Lung microvascular endothelial cell (primary cell): Measurements from ENCODE around the gene ACTL6B. TPM values are rescaled to one million over a fixed set of nuclear protein-coding genes. Genes with fewer than 3 reads are reported as not detected.
A peak's percentile ranks its signal among the peaks of the same experiment; 100 is the strongest.

Source experiments
- DNase-seq, 2 donors: peaks; one replicate each; pipeline versions ENCODE4 v3.0.0 to v3.0.0-alpha.2; 2010; ENCODE audit warnings: low read depth in 2 of 2
- total RNA-seq: library from RNA; depleted of rRNA; stranded (reverse); fragments of >200 nt; gene quantifications from 2 replicates; pipeline ENCODE4 v1.2.1, GENCODE V29; 2014

The ACTL6B gene
- total RNA-seq, 1 donor from 2014 or later, result not detected

DNA sequence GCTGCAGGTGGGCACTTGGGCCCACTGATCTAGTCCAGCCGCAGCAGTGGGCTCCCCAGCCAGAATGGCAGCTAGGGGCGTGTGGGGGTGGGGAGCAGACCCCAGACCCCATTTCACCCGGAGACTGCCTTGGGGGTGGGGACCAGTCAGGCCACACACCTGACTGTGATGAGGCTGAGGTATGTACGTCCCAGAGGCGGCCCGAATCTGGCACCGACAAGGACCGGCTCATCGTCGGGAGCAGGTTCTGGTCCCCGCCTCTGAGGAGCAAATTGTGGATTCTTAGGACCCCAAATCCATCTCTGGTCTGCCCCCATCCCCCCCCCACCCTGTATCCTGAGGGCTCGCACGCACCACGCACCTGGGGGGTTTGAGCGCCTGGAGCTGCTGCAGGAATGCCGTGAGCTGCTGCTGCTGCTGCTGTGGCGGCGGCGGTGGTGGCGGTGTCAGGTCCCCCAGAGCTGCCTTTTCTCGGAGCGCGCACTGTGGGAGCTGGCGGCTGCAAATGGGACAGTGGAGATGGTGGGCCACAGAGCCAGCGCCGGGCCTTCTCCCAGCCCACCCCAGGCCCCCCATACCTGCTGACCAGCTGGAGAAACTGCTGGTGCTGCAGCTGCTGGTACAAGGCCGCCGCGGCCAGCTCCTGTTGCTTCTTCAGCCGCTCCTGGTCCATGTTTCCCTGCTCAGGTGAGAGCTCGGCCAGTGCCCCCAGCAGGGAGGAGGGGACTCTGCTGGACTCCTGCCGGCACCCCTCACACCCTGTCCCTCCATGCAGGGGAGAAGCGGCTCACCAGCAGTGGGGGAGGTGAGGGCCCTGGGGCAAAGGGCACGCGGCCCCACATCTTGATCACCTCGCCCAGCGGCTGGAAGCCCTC, 27.6 kb upstream of the ACTL6B start:
- no peak for DNase-seq

DNA sequence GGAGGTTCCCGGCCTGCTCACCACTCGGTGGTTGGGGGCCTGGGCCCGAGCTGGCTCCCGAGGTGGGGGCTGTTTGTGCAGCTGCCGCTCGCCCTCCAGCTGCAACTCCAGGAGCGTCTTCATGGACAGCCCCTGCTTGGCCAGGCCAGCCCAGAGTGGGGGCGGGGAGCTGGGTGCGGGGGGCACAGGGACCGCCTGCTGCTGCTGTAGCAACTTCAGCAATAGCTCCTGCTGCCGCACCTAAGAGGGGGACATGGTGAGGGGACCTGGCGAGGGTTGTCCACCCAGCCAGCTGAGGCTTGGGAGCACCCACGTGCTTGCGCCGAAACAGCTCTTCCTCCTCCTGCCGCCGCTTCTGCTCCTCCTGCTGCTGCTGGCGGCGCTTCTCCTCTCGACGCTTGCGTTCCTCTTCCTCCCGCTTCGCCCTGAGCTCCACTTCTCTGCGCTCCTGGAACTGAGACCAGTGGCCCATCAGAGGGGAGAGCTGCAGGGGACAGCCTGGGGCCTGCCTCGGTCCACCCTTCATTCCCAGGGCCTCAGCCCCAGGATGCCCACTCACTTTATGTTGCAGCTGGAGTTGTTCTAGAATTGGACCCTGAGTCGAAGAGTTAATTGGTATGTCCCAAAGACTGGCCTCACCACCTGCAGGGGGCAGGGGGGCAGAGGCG, 26.9 kb upstream of the ACTL6B start:
- DNase-seq, result no peak

- peak in 1 of 2 donors; percentile 22 for DNase-seq
Measured at GRCh38 chr7:100682228-100682741, 26.0 kb upstream of the ACTL6B start.

DNA sequence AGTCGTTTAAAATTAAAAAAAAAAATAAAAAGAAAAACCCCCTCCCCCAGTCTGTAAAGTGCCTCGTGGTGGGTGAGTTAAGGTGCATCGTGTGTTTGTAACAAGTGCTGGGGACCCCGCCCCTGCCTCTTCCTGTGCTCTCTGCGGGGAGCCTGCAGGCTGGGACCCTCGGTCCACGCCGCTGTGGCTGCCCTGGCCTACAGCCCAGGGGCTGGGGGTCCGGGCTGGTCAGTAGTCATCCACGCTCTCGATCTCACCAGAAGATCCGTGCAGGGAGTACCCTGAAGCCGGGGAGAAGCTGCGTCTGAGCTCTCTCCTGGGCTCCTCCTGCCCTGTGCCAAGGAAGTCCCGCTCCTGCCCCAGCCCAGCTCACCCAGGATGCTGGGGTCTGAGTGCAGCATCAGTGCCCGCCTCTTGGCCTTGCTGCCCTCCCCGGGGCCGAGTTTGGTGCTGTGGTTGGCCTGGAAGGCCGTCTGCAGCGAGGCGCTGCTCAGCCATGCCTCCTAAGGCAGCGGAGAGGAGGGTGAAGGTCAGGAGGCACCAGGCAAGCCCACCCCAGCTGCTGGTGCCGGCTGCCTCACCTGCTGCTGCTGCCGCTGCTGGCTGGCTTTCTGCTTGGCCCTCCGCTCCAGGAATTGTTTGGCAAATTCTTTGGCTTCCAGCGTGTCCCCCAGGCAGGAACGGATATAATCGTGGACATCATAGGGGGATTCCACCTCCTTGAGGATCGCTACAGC, 25.4 kb upstream of the ACTL6B start:
- no peak for DNase-seq

DNA sequence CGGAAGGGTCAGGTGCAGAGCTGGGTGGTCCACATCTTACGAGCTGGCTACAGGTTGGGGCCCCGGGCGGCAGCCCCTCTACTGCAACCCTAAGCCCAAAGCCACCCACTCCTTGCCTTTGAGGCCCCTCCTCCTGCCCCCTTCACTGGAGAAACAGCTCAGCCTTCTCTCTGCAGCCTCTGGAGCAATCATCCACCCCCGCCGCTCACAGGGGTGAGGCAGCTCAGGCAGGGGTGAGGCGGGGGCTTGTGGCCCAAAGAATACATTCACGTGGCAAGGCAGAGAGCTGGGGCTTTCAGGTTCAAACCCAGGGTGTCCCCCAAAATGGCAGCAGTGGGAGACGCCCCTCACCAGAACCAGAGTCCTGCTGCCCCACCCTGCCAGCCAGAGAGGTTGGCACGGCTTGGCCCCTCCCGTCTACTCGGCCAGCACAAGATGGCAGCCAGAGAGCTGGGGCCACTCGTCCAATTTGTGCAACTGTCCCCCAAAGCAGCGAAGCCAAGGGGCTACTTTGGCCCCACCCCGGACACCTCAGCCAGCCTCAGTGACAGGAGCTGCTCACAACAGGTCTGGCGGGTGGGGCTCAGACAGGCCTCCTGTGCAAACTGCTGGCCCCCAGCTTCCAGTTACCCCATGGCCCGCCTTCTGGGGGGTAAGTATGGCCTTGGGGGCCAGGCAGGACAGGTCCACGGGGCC, 24.5 kb upstream of the ACTL6B start:
- DNase-seq, result no peak

DNA sequence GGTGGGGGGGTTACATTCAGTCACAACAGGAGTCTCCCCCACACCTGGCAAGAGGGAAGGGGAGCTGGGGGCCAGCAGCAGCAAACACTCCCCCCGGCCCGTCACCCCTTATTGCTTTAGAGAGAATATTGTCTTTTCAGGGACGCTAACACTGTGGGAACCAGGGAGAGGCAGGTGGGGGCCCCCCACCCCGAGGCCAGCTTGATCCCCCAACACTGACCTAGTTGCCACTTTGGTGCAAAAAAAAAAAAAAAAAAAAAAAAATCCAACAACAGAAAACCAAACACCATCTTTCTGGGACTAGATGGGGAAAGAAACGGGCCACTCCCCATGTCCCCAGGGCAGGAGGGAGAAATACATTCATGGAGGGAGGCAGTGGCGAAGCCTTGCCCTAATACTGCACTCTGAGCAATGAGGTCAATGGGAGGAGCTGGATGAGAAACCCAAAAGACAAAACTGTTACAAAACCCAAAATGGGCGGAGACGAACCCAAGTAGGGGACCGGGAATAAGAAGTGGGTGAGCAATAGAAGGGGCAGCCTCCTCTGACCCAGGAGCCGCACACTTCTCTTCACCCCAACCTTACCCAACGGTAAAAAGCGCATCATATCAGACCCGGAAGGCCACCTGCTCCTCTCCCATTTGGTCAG, 23.8 kb upstream of the ACTL6B start:
- no peak for DNase-seq

DNA sequence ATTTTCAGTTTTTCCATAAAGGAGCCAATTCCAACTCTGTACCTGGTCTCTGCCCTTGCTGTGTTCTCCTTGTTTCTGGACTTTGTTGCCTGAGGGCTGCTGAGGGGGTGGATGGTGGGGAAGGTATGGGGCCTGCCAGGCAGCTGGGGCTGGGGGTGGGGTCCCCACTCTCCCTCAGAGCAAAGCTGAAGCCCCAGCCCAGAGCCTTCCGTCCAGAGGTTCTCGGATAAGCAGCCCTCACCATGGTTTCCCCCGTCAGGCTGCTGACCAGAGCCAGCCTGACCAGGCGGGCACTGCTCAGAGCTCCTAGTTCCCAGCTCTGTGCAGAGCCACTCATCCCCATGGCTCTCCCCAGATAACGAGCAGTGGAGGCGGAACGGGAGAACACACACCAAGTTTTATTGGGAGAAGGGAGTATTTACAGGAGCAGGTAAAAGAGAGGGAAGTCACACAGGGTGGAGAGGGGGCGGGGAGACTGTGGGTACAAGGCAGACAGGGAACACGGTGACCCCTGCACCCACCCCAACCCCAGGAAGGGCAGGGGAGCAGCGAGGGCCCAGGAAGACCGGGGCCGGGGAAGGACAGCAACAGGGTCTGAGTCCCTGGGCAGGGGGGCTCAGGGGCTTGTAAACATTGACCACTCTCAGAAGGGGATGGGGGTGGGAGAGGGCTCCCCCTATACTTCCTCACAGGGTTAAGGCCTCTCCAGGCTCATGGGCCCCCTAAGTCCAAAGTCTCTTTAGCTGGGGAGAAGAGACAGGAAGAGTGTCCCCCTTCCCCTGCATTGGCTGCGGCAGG, 23.1 kb upstream of the ACTL6B start:
- no peak for DNase-seq

GRCh38 chr7:100678291-100678984, 22.2 kb upstream of the ACTL6B start:
- DNase-seq, result no peak

DNA sequence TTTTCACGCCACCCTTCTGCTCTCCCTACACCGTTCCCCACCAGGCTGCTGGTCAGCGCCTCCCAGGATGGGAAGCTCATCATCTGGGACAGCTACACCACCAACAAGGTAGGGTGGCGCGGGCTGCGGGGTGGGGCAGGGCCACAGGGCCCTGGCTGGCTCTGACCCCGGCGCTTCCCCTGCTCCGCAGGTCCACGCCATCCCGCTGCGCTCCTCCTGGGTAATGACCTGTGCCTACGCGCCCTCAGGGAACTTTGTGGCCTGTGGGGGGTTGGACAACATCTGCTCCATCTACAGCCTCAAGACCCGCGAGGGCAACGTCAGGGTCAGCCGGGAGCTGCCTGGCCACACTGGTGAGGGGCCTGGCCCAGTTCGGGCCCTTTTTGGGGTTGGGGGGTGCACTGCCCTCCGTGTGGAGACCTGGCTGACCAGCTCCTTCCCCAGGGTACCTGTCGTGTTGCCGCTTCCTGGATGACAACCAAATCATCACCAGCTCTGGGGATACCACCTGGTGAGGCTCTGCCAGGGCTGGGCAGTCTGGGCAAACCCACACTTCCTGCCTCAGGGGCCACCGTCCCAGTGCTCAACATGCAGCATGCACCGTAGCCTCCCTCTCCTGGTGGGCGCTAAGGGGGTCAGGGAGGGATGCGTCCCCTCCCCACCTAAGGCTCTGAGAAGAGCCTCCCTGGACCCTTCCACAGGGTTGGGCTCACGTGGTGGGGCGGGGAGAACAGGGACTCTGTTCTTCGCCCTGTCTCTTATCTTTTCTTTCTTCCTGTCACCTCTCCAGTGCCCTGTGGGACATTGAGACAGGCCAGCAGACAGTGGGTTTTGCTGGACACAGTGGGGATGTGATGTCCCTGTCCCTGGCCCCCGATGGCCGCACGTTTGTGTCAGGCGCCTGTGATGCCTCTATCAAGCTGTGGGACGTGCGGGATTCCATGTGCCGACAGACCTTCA, 21.3 kb upstream of the ACTL6B start:
- no peak for DNase-seq

DNA sequence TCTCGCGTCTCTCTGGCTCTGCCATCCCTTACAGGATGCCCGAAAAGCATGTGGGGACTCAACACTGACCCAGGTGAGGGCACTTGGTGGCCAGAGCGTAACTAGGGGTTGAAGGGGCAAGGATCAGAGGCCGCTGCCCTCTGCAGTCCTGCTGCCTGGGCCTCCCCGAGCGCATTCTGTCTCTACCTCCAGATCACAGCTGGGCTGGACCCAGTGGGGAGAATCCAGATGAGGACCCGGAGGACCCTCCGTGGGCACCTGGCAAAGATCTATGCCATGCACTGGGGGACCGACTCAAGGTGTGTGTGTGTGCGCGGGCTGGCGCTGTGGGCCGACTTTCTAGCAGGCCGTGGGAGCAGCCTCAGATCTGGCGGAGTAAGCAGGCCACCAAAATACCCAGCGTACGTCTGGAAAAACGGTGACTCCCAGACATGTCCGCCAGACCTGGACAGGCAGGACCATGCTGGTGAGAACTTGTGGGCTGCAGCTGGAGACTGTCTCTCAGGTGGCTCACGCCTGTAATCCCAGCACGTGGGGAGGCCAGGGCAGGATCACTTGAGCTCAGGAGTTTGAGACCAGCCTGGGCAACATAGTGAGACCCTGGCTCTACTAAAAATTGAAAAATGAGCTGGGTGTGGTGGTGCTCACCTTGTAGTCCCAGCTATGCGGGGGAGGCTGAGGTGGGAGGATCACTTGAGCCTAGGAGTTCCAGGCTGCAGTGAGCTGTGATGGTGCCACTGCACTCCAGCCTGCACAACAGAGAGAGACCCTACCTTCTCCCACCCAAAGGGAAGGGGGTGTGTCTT, 20.5 kb upstream of the ACTL6B start:
- DNase-seq, result no peak

DNA sequence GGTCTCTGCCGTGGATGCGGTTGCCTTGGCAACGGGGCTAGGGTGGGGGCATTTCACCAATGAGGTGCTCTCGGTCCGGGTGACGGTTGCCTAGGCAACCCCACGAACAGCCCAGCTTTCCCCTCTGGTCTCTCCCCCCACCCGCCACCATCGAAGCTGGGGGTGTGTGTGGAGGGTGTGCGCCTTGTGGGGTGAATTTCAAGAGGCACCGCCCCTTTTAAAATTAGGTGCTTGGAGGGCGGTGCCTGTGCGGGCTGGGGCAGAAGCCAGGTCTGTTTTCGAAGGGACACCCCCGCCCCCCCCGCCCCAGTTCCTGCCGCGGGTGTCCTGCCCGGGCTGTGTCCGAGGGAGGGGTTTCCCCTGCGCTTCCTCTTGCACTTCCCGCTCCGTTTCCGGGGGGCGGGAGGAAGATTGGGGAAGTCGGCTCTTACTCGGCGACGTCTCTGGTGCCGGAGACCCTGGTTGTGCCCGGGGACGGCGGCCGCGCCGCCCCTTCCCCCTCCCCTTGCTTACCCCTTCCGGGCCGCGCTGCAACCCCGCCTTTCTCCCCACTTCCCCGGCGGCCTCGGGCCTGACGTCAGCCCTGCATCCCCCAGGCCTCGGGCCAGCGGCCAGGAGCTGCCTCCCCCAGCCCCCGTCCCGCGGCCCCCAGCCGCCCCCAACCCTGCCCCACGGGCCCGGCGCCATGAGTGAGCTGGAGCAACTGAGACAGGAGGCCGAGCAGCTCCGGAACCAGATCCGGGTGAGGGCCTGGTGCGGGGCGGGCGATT, 19.5 kb upstream of the ACTL6B start:
- DNase-seq, result peak; percentile 63

GRCh38 chr7:100675105-100675451, 18.8 kb upstream of the ACTL6B start:
- peak in 1 of 2 donors; percentile 18 for DNase-seq

GRCh38 chr7:100674411-100675104, 18.3 kb upstream of the ACTL6B start:
- DNase-seq, result peak; percentile 36 to 43

- no peak for DNase-seq
Measured at GRCh38 chr7:100673942-100674410, 17.7 kb upstream of the ACTL6B start.

GRCh38 chr7:100673302-100673941, 17.2 kb upstream of the ACTL6B start, which contains the start of gene GNB2:
TSS of gene GNB2 (plus strand) at chr7:100673740. CDS start at chr7:100676266, 2,526 bp downstream.
- DNase-seq, result peak; percentile 99
